ENCODE data around the gene STUB1. TPM values are rescaled to one million over a fixed set of nuclear protein-coding genes. Genes with fewer than 3 reads are reported as not detected.
A peak's percentile ranks its signal among the peaks of the same experiment; 100 is the strongest.

Gene STUB1
- total and polyA plus RNA-seq, 2 of the 8 experiments (the other 6 are each of a cell fraction or from before 2014, with no cell fraction given) = 89.9 to 103 TPM

GRCh38 chr16:678858-679813 is 1.1 kb upstream of the STUB1 start:
- Histone ChIP-seq H3K23ac (ENCODE audit: insufficient read length) (no peak overlapping the region), H4K5ac (ENCODE audit: insufficient read length, low read depth, low read length) (peak overlapping the region; percentile 40), H4K20me1 (replicated peaks in 1 of 2; ENCODE audit: control insufficient read depth in 1 of 2, insufficient read depth in 2 of 2, low read length in 2 of 2) (peaks cover 4 to 29% of the 10 kb centered on the region in 2 experiments), H3K23me2 (ENCODE audit: low read depth, low read length) (peaks cover 20% of the 10 kb centered on the region), H3K4ac (replicated peaks; ENCODE audit: insufficient read length, low read depth, low read length) (peak overlapping the region; percentile 90), H2BK15ac (ENCODE audit: low read length) (peak overlapping the region; percentile 99), H4K91ac (replicated peaks; ENCODE audit: insufficient read length, low read length) (peak overlapping the region; percentile 44), H3K27me3 (replicated peaks in 1 of 4; ENCODE audit: control insufficient read depth in 3 of 4, extremely low read depth in 1 of 4, insufficient read depth in 3 of 4, low read length in 3 of 4) (peaks cover 0 to 2% (median 0%) of the 10 kb centered on the region in 4 experiments; a peak in 2 of 7 replicates), H4K8ac (ENCODE audit: extremely low read depth, insufficient read depth, low read length) (peak overlapping the region; percentile 80; the same call in 1 of the 2 replicates), H3K4me2 (ENCODE audit: insufficient read depth in 1 of 2, low read depth in 2 of 2, low read length in 2 of 2) (peak overlapping the region; percentile 74 to 92), H3K4me3 (ENCODE audit: extremely low read depth in 1 of 4, insufficient read depth in 2 of 4, low read depth in 3 of 4, low read length in 4 of 4) (peak overlapping the region; percentile 32 to 73 (median 41); a peak in 7 of 8 replicates), H2BK20ac (ENCODE audit: low read length) (no peak overlapping the region), H3K79me1 (ENCODE audit: low read depth, low read length) (peaks cover 6% of the 10 kb centered on the region; the same call in 1 of the 2 replicates), H2AK5ac (ENCODE audit: low read depth, low read length) (0 out of 2 replicates have a peak overlapping the region, but pooled peaks have one; percentile 7), H3K79me2 (ENCODE audit: control insufficient read depth in 1 of 2, insufficient read depth in 2 of 2, low read length in 2 of 2) (peaks cover 0 to 12% of the 10 kb centered on the region in 2 experiments; a peak in 1 of 4 replicates), H3K36me3 (ENCODE audit: control insufficient read depth in 2 of 4, insufficient read depth in 4 of 4, low read length in 3 of 4) (peaks cover 4 to 15% (median 12%) of the 10 kb centered on the region in 4 experiments; a peak in 7 of 8 replicates), H2BK120ac (replicated peaks; ENCODE audit: low read depth, low read length) (no peak overlapping the region), H3K9ac (replicated peaks in 1 of 4; ENCODE audit: extremely low read depth in 1 of 4, low read depth in 3 of 4, low read length in 3 of 4) (no peak overlapping the region), H2BK12ac (ENCODE audit: low read depth, low read length) (peak overlapping the region; percentile 84; the same call in 1 of the 2 replicates), H3K14ac (ENCODE audit: insufficient read length) (no peak overlapping the region), H3K56ac (replicated peaks; ENCODE audit: insufficient read length, low read depth, low read length) (peak overlapping the region; percentile 59), H3K4me1 (replicated peaks in 1 of 4; ENCODE audit: control insufficient read depth in 3 of 4, insufficient read depth in 4 of 4, low read length in 3 of 4) (peaks cover 0 to 42% (median 34%) of the 10 kb centered on the region in 4 experiments; a peak in 6 of 7 replicates), H2AFZ (ENCODE audit: low read length) (no peak overlapping the region), H3K9me3 (ENCODE audit: insufficient read depth in 2 of 2, low read depth in 1 of 2, low read length in 1 of 2) (no peaks in the 10 kb centered on the region), H2BK5ac (ENCODE audit: low read depth, low read length) (peak overlapping the region; percentile 81; the same call in 1 of the 2 replicates), H3K27ac (ENCODE audit: low read depth, low read length) (no peak overlapping the region), H3K18ac (ENCODE audit: extremely low read depth, low read length) (peak overlapping the region; percentile 32)
- TF ChIP-seq CHD2 (IDR thresholded peaks at IDR 0.05; ENCODE audit: low read length) (no peak), YY1 (IDR thresholded peaks at IDR 0.05; ENCODE audit: low read depth, low read length) (0 out of 2 replicates have a peak, but pooled peaks have one; percentile 17), NRF1 (IDR thresholded peaks at IDR 0.05; ENCODE audit: low read depth, low read length) (no peak), GABPA (IDR thresholded peaks at IDR 0.05; ENCODE audit: borderline replicate concordance, insufficient read depth, low read length) (0 out of 2 replicates have a peak, but pooled peaks have one; percentile 30), CHD1 (IDR thresholded peaks at IDR 0.05; ENCODE audit: low read depth, low read length) (no peak), ASH2L (IDR thresholded peaks at IDR 0.05; ENCODE audit: low read length) (no peak), HDAC2 (IDR thresholded peaks at IDR 0.05; ENCODE audit: borderline replicate concordance in 1 of 2, low read depth in 2 of 2, low read length in 2 of 2) (peak in 1 of 2 experiments; percentile 43; a peak in 1 of 4 replicates), BACH1 (IDR thresholded peaks at IDR 0.05; ENCODE audit: low read length) (peak; percentile 79)
- peak in 1 of 2 experiments; percentile 79 for DNase-seq (ENCODE audit: low read depth in 1 of 2, low spot score in 2 of 2)
- FAIRE-seq = no peak
- ChIA-PET POLR2A (ENCODE audit: partially characterized antibody) (interaction anchor here (0.8 to 13.3 kb wide), 12 partner anchors 11 to 1281 kb away, joined by 3 to 214 read pairs (median 3); partner anchors contain the start of genes ANTKMT, RHOT2 and WDR24), CTCF (ENCODE audit: partially characterized antibody) (interaction anchor here (0.7 to 2.3 kb wide), 12 partner anchors 12 to 123 kb away, joined by 3 to 11 read pairs (median 4); partner anchors contain the start of genes RHOT2, WDR24 and WDR90)
- WGBS, 2 experiments (ENCODE audit: extremely low coverage in 1 of 2, insufficient coverage in 1 of 2, insufficient read length in 1 of 2, insufficient replicate concordance in 2 of 2, low coverage in 1 of 2, low lambda C conversion rate in 2 of 2, missing lambda C conversion rate in 1 of 2) = 59% methylated on average over 28 of the region's 52 CpGs; no CpG with 5 or more reads in 1 of the 2 experiments
